ENCODE results near the gene AAR2. TPM values are rescaled to one million over a fixed set of nuclear protein-coding genes. Genes with fewer than 3 reads are reported as not detected.

The AAR2 gene
- total RNA-seq, 1 donor from 2014 or later, result 32.6 TPM

Other genes starting within 250 kb of the AAR2 start
- 10.7 and 11.9 TPM in 2 replicates for gene EPB41L1, start 81.7 kb upstream of the AAR2 start, total RNA-seq
- gene DLGAP4, start 69.9 kb downstream of the AAR2 start, total RNA-seq, result 9.4 and 20.0 TPM in 2 replicates

Measured in pulmonary artery endothelial cell (primary cell).